Cardiac septum (tissue), 1 donor: Measurements from ENCODE around the gene AGBL1. TPM values are rescaled to one million over a fixed set of nuclear protein-coding genes. Genes with fewer than 3 reads are reported as not detected.

ENCODE experiments used
- DNase-seq: peaks from one replicate; pipeline ENCODE4 v3.0.0-alpha.2; 2020; ENCODE audit warnings: low spot score
- intact Hi-C: fragments of 100-400 bp; cut with DNase I; formaldehyde crosslinking; loops from one replicate; pipeline ENCODE4 v1.14.0; 2022
- total RNA-seq: library from RNA; stranded (reverse); fragmentation: NEBNext Ultra II Directional; extraction: Animal tissue kit (Norgen Biotek cat#: 25700); gene quantifications from one replicate; pipeline ENCODE4 v1.2.1, GENCODE V29; 2021
- donor health status: DM: no; HTN: no; CAD: no.

AGBL1 gene
- total RNA-seq, 1 donor from 2014 or later, result 0.19 TPM

GRCh38 chr15:87047203-87047965, 967.7 kb downstream of the AGBL1 start:
- no peak for DNase-seq
- intact Hi-C loops, result no loop called here
